ENCODE results near the gene RNASEH2B. TPM values are rescaled to one million over a fixed set of nuclear protein-coding genes. Genes with fewer than 3 reads are reported as not detected.

The RNASEH2B gene
- total RNA-seq, 4 donors from 2014 or later, result 27.5 to 82.2 (median 48.8) TPM

DNA sequence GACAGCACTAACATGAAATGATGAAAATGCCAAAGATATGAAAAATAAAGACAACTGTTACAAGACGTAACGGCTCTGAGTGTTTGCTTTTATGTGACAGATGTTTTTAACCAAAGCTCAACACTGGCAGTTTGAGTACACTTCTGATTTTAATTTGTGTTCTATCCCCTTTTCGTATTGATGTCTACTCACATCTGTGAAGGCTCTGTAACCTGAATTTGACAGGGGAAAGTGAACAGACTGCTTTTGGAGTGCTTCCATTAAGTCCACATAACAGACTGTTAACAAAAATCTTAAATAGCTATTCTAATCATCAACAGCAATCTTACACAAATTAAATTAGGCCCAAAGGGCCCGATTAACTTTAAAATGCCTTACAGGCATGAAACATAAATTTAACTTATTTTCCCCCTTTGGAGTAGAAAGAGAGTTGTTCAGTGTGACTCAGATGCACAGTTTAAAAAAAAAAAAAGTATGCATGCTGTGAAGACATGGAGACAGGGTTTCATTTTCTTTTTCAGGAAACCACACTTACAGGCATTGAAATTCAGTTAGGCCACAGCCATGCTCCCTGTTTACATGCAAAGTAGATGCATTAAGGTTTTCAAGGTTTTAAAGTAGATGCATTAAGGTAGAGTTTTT, 16.3 kb upstream of the RNASEH2B start:
- intact Hi-C loops (cut with DNase I), result no loop called here

GRCh38 chr13:50894012-50894411, 15.6 kb upstream of the RNASEH2B start:
- no peak overlapping the region for H3K27ac ChIP-seq (replicated peaks in 1 of 4)
- DNase-seq (ENCODE audit: extremely low spot score), result no peak
- H3K9me3 ChIP-seq, result no peaks in the 10 kb centered on the region
- no peaks in the 10 kb centered on the region for H3K36me3 ChIP-seq
- no peaks in the 10 kb centered on the region for H3K27me3 ChIP-seq
- TF ChIP-seq POLR2A (IDR thresholded peaks at IDR 0.05; ENCODE audit: low read depth) (no peak), POLR2AphosphoS5 (IDR thresholded peaks at IDR 0.05) (no peak), EP300 (IDR thresholded peaks at IDR 0.05) (no peak)
- TF ChIP-seq, protein P1, sequence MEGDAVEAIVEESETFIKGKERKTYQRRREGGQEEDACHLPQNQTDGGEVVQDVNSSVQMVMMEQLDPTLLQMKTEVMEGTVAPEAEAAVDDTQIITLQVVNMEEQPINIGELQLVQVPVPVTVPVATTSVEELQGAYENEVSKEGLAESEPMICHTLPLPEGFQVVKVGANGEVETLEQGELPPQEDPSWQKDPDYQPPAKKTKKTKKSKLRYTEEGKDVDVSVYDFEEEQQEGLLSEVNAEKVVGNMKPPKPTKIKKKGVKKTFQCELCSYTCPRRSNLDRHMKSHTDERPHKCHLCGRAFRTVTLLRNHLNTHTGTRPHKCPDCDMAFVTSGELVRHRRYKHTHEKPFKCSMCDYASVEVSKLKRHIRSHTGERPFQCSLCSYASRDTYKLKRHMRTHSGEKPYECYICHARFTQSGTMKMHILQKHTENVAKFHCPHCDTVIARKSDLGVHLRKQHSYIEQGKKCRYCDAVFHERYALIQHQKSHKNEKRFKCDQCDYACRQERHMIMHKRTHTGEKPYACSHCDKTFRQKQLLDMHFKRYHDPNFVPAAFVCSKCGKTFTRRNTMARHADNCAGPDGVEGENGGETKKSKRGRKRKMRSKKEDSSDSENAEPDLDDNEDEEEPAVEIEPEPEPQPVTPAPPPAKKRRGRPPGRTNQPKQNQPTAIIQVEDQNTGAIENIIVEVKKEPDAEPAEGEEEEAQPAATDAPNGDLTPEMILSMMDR (IDR thresholded peaks at IDR 0.05), result no peak
- intact Hi-C loops (cut with DNase I), result no loop called here
- no peak overlapping the region for H3K4me3 ChIP-seq
- 82% methylated on average over 2 of the region's 2 CpGs for WGBS
- H3K4me1 ChIP-seq, result peaks cover 0 to 17% (median 12%) of the 10 kb centered on the region in 4 donors

More for the DNA sequence above, 16.3 kb upstream of the RNASEH2B start:
- Histone ChIP-seq H3K27ac (replicated peaks in 1 of 4) (peak overlapping the region in 1 of 4 donors; percentile 13), H3K9me3 (no peaks in the 10 kb centered on the region), H3K27me3 (no peaks in the 10 kb centered on the region), H3K4me3 (peak overlapping the region in 1 of 4 donors; percentile 1), H3K4me1 (peaks cover 0 to 17% (median 12%) of the 10 kb centered on the region in 4 donors), H3K36me3 (no peaks in the 10 kb centered on the region)
- 20% methylated on average over 4 of the region's 4 CpGs for WGBS
- no peak for DNase-seq (ENCODE audit: extremely low spot score)
- no peak for TF ChIP-seq POLR2A (IDR thresholded peaks at IDR 0.05; ENCODE audit: low read depth)
- no peak for TF ChIP-seq POLR2AphosphoS5 (IDR thresholded peaks at IDR 0.05)
- no peak for TF ChIP-seq EP300 (IDR thresholded peaks at IDR 0.05)
- TF ChIP-seq, protein P1 (IDR thresholded peaks at IDR 0.05), result no peak

- WGBS, result 97% methylated on average over 2 of the region's 2 CpGs
- H3K9me3 ChIP-seq, result no peaks in the 10 kb centered on the region
- TF ChIP-seq POLR2A (IDR thresholded peaks at IDR 0.05; ENCODE audit: low read depth) (no peak), EP300 (IDR thresholded peaks at IDR 0.05) (no peak), POLR2AphosphoS5 (IDR thresholded peaks at IDR 0.05) (no peak)
- TF ChIP-seq, protein P1 (IDR thresholded peaks at IDR 0.05), result no peak
- no peak for DNase-seq (ENCODE audit: extremely low spot score)
- H3K27me3 ChIP-seq, result no peaks in the 10 kb centered on the region
- H3K4me3 ChIP-seq, result no peak overlapping the region
- no peaks in the 10 kb centered on the region for H3K36me3 ChIP-seq
- intact Hi-C loops (cut with DNase I), result no loop called here
- H3K4me1 ChIP-seq, result peaks cover 0 to 17% (median 12%) of the 10 kb centered on the region in 4 donors
- H3K27ac ChIP-seq (replicated peaks in 1 of 4), result no peak overlapping the region
Observed at GRCh38 chr13:50894504-50894903, 15.1 kb upstream of the RNASEH2B start.

DNA sequence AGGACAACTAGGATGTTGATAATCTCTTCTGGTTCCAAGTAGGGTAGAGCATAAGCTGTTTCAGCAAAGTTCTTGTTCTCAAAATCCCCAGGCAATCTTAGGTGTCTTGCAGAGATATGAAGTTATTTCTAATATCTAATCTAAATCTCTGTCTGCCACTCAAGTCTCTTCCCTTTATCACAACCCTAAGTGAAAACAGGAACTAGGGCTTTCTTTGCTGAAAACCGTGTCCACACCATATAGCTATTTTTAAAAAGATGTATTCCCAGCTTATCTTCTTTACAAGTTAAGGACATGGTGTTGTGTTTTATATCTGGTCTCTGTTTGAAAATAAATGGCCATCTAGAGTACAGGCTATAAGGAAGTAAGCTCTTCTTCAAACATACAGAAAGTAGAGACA, 11.3 kb upstream of the RNASEH2B start:
- 69% methylated on average over 1 of the region's 1 CpG for WGBS
- no peak overlapping the region for H3K4me3 ChIP-seq

More for the DNA sequence above, 11.3 kb upstream of the RNASEH2B start:
- Histone ChIP-seq H3K4me1 (peaks cover 0 to 12% (median 7%) of the 10 kb centered on the region in 4 donors), H3K9me3 (no peaks in the 10 kb centered on the region), H3K36me3 (no peaks in the 10 kb centered on the region), H3K27ac (replicated peaks in 1 of 4) (no peak overlapping the region), H3K27me3 (no peaks in the 10 kb centered on the region)
- intact Hi-C loops (cut with DNase I), result no loop called here
- TF ChIP-seq POLR2AphosphoS5 (IDR thresholded peaks at IDR 0.05) (no peak), EP300 (IDR thresholded peaks at IDR 0.05) (no peak), POLR2A (IDR thresholded peaks at IDR 0.05; ENCODE audit: low read depth) (no peak)
- TF ChIP-seq, protein P1 (IDR thresholded peaks at IDR 0.05), result no peak
- no peak for DNase-seq (ENCODE audit: extremely low spot score)

All from esophagus muscularis mucosa (tissue), 4 donors.